Measurements from ENCODE around the gene CLDN22.

CLDN22 gene

DNA sequence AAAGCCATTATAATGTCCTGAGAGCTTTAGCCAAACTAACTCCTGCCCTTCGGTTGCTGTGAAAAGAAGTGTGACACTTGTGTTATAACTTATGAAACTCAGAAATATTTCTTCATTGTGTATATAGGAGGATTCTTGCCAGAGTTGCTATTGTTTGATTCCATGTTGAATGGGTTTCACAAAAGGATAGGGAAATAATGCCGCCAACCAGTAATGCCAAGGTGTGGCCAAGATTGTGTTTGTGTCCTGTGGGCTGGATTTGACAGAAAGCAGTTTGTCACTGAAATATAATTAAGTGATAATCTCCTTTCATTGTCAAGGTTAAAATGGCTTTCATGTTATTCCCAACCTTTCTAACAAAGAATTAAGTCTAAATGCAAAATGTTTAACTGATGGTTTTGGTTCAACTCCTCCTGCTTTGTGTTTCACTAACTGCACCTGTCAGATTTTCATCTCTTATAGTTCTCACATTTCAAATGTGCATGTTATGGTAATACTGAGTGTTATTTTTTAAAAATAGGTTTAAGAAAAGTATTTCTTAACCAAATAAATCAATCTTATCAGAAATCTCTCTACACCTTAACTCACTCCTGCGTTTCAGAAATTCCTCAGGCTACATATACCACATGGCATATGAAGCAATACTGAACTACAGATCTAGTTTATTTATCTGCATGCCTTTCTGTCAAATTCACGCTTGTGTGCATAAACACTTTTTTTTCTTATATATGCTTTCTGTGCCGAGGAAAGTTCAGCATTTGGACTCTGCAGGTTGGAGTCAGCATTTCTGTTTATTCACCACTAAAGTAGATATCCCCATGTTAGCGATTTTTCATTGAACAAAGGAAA is at the start of gene CLDN22:
TSS of gene CLDN22 (minus strand) at position 66 of the 849 bp plus-strand sequence. CDS start at position 8, 58 bp downstream.
- no peak within 1 kb of the TSS for H3K4me3 ChIP-seq (ENCODE audit: low read depth in 1 of 5, low read length in 5 of 5)
- H3K9me3 ChIP-seq (ENCODE audit: control insufficient read depth in 5 of 5, low read length in 5 of 5): no peaks in the 10 kb centered on the region
- H3K4me1 ChIP-seq (ENCODE audit: control insufficient read depth in 5 of 5, insufficient read depth in 5 of 5, low read length in 5 of 5): no peaks in the 10 kb centered on the region
- no peak within 1 kb of the TSS for H3K27ac ChIP-seq (ENCODE audit: low read depth, low read length)
- no peaks in the 10 kb centered on the region for H3K27me3 ChIP-seq (ENCODE audit: control insufficient read depth in 5 of 5, insufficient read depth in 4 of 5, low read length in 5 of 5)
- H3K36me3 ChIP-seq (ENCODE audit: control insufficient read depth in 5 of 5, insufficient read depth in 5 of 5, low read length in 5 of 5): peaks cover 1 to 20% (median 11%) of the 10 kb centered on the region in 5 donors
- H3K9ac ChIP-seq (ENCODE audit: low read length in 5 of 5): no peak within 1 kb of the TSS

DNA sequence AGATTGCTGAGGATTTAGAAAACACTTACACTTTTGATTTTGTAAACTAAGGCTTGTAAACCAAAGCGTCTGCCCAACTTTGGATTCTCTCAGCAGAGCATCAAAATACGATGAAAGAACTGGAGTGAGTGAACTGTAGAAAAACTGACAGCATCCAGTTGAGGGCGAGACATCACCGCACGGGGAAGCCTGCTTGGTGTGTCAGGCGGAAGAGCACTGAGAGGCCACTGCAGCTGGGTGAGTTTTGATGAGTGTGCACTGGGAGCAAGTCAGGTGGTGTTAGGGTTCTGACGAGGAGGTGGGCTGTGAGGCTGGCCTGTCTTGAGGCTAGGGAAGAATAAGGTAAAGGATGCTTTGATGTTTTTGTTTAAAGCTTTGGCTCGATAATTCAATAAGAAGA is 49.0 kb upstream of the CLDN22 start:
- Histone ChIP-seq H3K36me3 (ENCODE audit: control insufficient read depth in 5 of 5, insufficient read depth in 5 of 5, low read length in 5 of 5) (no peaks in the 10 kb centered on the region), H3K9me3 (ENCODE audit: control insufficient read depth in 5 of 5, low read length in 5 of 5) (peaks cover 0 to 11% (median 7%) of the 10 kb centered on the region in 5 donors), H3K4me1 (ENCODE audit: control insufficient read depth in 5 of 5, insufficient read depth in 5 of 5, low read length in 5 of 5) (no peaks in the 10 kb centered on the region), H3K27me3 (ENCODE audit: control insufficient read depth in 5 of 5, insufficient read depth in 4 of 5, low read length in 5 of 5) (peaks cover 0 to 3% (median 0%) of the 10 kb centered on the region in 5 donors), H3K4me3 (ENCODE audit: low read depth in 1 of 5, low read length in 5 of 5) (no peak overlapping the region), H3K9ac (ENCODE audit: low read length in 5 of 5) (no peak overlapping the region), H3K27ac (ENCODE audit: low read depth, low read length) (no peak overlapping the region)

DNA sequence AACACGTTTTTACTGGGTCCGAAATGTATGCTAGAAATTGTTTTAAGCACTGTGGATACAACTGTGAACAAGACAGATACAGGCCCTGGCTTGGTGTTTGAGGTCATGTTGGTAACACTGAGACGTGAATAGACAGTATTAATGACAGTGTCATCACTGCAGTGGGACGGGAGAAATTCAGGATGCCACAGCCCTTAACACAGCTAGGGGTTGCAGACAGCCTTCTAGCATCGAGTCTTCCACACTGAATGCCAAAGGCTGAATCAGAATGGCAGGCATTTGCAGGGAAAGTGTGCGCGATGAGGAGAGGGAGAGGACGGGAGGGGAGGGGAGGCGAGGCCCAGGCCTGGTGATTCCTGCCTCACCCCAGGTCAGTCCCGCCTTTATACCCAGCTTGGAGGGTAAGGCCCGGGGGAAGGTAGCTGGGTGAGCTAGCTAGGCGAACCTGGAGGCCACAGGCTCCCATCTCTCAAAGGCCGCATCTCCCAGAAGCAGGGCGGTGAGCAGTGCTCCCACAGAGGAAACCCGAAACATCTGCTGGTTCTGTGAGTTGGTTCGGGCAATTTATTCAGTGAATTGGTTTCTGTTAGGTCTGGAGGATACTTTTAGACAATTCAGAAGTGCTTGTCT is 46.2 kb upstream of the CLDN22 start:
- no peaks in the 10 kb centered on the region for H3K9me3 ChIP-seq (ENCODE audit: control insufficient read depth in 5 of 5, low read length in 5 of 5)
- H3K9ac ChIP-seq (ENCODE audit: low read length in 5 of 5): no peak overlapping the region
- no peak overlapping the region for H3K27ac ChIP-seq (ENCODE audit: low read depth, low read length)
- H3K4me1 ChIP-seq (ENCODE audit: control insufficient read depth in 5 of 5, insufficient read depth in 5 of 5, low read length in 5 of 5): no peaks in the 10 kb centered on the region
- no peak overlapping the region for H3K4me3 ChIP-seq (ENCODE audit: low read depth in 1 of 5, low read length in 5 of 5)
- peaks cover 0 to 5% (median 0%) of the 10 kb centered on the region in 5 donors for H3K27me3 ChIP-seq (ENCODE audit: control insufficient read depth in 5 of 5, insufficient read depth in 4 of 5, low read length in 5 of 5)
- H3K36me3 ChIP-seq (ENCODE audit: control insufficient read depth in 5 of 5, insufficient read depth in 5 of 5, low read length in 5 of 5): no peaks in the 10 kb centered on the region

DNA sequence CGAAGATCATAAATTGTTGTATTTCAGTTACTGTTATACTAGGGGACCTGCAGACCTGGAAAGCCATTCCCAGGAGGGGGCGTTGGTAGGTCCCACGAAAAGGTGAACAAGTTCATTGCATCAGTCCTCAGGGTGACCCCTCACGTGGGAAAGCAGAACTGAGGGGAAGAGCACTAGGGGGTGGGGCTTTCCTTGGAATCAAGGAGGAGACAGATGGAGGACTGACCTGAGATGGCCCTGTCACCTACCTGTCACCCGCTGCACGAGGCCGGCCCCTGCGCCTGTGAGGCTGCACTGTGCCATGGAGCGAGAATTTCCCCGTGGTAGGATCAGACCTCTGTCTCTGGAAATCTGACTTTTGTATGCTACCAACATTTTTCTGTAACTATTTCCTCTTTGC is 43.9 kb upstream of the CLDN22 start:
- Histone ChIP-seq H3K9me3 (ENCODE audit: control insufficient read depth in 5 of 5, low read length in 5 of 5) (no peaks in the 10 kb centered on the region), H3K36me3 (ENCODE audit: control insufficient read depth in 5 of 5, insufficient read depth in 5 of 5, low read length in 5 of 5) (no peaks in the 10 kb centered on the region), H3K4me3 (ENCODE audit: low read depth in 1 of 5, low read length in 5 of 5) (no peak overlapping the region), H3K9ac (ENCODE audit: low read length in 5 of 5) (no peak overlapping the region), H3K27me3 (ENCODE audit: control insufficient read depth in 5 of 5, insufficient read depth in 4 of 5, low read length in 5 of 5) (peaks cover 0 to 5% (median 0%) of the 10 kb centered on the region in 5 donors), H3K27ac (ENCODE audit: low read depth, low read length) (no peak overlapping the region), H3K4me1 (ENCODE audit: control insufficient read depth in 5 of 5, insufficient read depth in 5 of 5, low read length in 5 of 5) (no peaks in the 10 kb centered on the region)

DNA sequence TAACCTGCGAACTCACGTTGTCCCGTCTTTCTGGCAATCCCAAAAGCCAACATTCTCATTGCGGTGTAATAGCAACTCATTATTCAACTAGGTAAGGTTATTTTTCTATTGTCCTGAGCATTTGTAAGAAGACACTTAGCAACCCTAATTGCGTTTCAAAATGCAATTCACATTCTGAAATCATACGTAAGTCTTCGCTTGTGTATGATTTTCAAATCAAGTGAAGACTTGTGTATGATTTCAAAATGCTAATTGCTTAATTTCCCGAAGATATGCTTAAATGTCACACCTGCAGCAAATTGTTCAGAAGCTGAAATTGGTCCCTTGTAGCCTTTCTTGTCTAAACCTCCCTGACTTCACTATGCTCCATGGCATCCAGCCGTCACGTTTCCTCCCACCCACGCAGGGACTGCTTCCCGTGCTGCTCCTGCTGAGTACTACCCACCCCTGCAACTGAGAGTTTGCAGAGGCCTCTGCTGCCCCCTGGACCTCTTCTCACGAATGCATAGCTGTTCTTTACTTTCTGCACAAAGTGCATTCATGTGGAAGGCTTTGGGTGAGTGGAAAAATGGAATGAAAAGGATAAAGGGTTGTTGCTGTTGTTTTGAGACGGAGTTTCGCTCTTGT is 43.0 kb upstream of the CLDN22 start:
- no peak overlapping the region for H3K4me3 ChIP-seq (ENCODE audit: low read depth in 1 of 5, low read length in 5 of 5)
- H3K9ac ChIP-seq (ENCODE audit: low read length in 5 of 5): no peak overlapping the region
- no peaks in the 10 kb centered on the region for H3K4me1 ChIP-seq (ENCODE audit: control insufficient read depth in 5 of 5, insufficient read depth in 5 of 5, low read length in 5 of 5)
- no peaks in the 10 kb centered on the region for H3K9me3 ChIP-seq (ENCODE audit: control insufficient read depth in 5 of 5, low read length in 5 of 5)
- no peak overlapping the region for H3K27ac ChIP-seq (ENCODE audit: low read depth, low read length)
- peaks cover 0 to 5% (median 0%) of the 10 kb centered on the region in 5 donors for H3K27me3 ChIP-seq (ENCODE audit: control insufficient read depth in 5 of 5, insufficient read depth in 4 of 5, low read length in 5 of 5)
- H3K36me3 ChIP-seq (ENCODE audit: control insufficient read depth in 5 of 5, insufficient read depth in 5 of 5, low read length in 5 of 5): no peaks in the 10 kb centered on the region

DNA sequence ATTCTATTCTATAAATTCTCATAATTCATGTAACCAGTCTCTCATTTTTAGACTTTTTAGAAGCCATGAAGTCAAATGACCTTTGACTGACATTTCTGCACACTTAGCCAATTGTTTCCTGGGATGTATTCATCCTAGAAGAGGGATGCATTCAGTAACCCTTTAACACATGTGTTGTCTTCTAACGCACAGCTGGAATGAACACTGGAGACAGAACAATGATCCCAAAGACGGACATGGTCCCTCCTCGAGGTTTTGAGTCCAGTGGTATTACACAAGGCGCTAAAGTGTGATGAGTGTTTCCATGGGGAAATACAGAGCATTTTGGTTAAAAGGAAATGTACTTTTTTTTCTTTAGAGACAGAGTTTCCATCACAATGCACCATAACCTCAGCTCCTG is 42.0 kb upstream of the CLDN22 start:
- no peak overlapping the region for H3K27ac ChIP-seq (ENCODE audit: low read depth, low read length)
- no peak overlapping the region for H3K9ac ChIP-seq (ENCODE audit: low read length in 5 of 5)
- H3K4me3 ChIP-seq (ENCODE audit: low read depth in 1 of 5, low read length in 5 of 5): no peak overlapping the region
- H3K4me1 ChIP-seq (ENCODE audit: control insufficient read depth in 5 of 5, insufficient read depth in 5 of 5, low read length in 5 of 5): no peaks in the 10 kb centered on the region
- H3K36me3 ChIP-seq (ENCODE audit: control insufficient read depth in 5 of 5, insufficient read depth in 5 of 5, low read length in 5 of 5): no peaks in the 10 kb centered on the region
- H3K27me3 ChIP-seq (ENCODE audit: control insufficient read depth in 5 of 5, insufficient read depth in 4 of 5, low read length in 5 of 5): peaks cover 0 to 8% (median 1%) of the 10 kb centered on the region in 5 donors
- H3K9me3 ChIP-seq (ENCODE audit: control insufficient read depth in 5 of 5, low read length in 5 of 5): no peaks in the 10 kb centered on the region

DNA sequence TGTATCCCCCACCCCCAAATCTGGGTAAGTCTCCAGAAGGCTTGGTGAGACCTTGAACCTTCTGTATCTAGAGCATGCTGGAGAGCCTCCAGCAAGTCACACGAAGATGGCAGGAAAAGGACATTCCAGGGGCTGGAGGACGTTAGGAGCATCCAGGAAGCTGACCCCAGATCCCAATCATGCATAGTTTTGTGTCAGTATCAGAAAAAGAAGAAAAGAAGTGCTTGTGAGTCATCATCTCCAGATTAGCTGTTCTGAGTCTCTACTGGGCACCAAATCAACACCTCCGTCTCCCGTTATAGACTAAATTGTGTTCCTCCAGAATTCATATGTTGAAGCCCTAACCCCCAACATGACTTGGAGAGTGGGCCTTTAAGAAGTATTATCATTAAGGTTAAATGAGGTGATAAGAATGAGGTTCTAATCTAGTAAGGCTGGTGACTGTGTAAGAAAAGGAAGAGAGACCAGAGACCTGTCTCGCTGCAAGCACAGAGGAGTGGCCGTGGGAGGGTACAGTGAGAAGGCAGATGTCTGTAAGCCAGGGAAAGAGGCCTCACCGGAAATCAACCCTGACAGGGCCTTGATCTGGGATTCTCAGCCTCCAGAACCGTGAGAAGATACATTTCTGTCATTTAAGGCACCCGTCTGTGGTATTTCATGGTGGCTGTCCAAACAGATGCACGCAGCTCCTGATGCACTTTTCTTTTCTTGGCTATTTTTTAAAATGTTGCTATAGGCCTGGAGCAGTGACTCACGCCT is 40.3 kb upstream of the CLDN22 start:
- no peaks in the 10 kb centered on the region for H3K4me1 ChIP-seq (ENCODE audit: control insufficient read depth in 5 of 5, insufficient read depth in 5 of 5, low read length in 5 of 5)
- no peak overlapping the region for H3K4me3 ChIP-seq (ENCODE audit: low read depth in 1 of 5, low read length in 5 of 5)
- no peak overlapping the region for H3K27ac ChIP-seq (ENCODE audit: low read depth, low read length)
- H3K9ac ChIP-seq (ENCODE audit: low read length in 5 of 5): no peak overlapping the region
- peaks cover 0 to 8% (median 0%) of the 10 kb centered on the region in 5 donors for H3K27me3 ChIP-seq (ENCODE audit: control insufficient read depth in 5 of 5, insufficient read depth in 4 of 5, low read length in 5 of 5)
- no peaks in the 10 kb centered on the region for H3K36me3 ChIP-seq (ENCODE audit: control insufficient read depth in 5 of 5, insufficient read depth in 5 of 5, low read length in 5 of 5)
- no peaks in the 10 kb centered on the region for H3K9me3 ChIP-seq (ENCODE audit: control insufficient read depth in 5 of 5, low read length in 5 of 5)

DNA sequence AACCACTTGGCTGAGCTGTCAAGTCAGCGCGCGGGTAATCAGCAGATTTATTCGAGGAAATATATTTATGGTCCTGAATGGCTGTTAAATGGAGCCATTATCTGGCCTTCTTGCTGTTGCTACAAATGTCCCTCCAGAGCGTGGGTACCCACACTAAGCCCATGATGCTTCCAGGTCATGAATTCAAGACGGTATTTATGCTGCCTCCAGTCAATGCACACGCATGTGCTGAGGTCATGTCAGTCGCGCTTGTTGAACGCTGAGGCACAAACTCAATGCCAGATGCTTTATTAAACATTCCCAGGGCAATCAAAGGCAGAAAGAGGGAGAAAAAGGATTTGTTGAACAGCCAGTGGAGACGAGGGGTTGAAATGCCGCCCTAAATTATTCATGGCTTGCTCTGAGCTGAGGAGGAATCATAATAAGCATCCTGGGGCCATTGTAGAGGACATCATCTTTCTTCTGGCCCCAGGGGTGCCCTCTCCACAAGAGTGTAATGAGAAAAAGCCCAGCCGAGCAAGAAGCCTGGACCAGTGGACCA is 38.2 kb upstream of the CLDN22 start:
- Histone ChIP-seq H3K9me3 (ENCODE audit: control insufficient read depth in 5 of 5, low read length in 5 of 5) (no peaks in the 10 kb centered on the region), H3K36me3 (ENCODE audit: control insufficient read depth in 5 of 5, insufficient read depth in 5 of 5, low read length in 5 of 5) (no peaks in the 10 kb centered on the region), H3K9ac (ENCODE audit: low read length in 5 of 5) (no peak overlapping the region), H3K4me1 (ENCODE audit: control insufficient read depth in 5 of 5, insufficient read depth in 5 of 5, low read length in 5 of 5) (no peaks in the 10 kb centered on the region), H3K27ac (ENCODE audit: low read depth, low read length) (no peak overlapping the region), H3K27me3 (ENCODE audit: control insufficient read depth in 5 of 5, insufficient read depth in 4 of 5, low read length in 5 of 5) (peaks cover 0 to 3% (median 0%) of the 10 kb centered on the region in 5 donors), H3K4me3 (ENCODE audit: low read depth in 1 of 5, low read length in 5 of 5) (no peak overlapping the region)

DNA sequence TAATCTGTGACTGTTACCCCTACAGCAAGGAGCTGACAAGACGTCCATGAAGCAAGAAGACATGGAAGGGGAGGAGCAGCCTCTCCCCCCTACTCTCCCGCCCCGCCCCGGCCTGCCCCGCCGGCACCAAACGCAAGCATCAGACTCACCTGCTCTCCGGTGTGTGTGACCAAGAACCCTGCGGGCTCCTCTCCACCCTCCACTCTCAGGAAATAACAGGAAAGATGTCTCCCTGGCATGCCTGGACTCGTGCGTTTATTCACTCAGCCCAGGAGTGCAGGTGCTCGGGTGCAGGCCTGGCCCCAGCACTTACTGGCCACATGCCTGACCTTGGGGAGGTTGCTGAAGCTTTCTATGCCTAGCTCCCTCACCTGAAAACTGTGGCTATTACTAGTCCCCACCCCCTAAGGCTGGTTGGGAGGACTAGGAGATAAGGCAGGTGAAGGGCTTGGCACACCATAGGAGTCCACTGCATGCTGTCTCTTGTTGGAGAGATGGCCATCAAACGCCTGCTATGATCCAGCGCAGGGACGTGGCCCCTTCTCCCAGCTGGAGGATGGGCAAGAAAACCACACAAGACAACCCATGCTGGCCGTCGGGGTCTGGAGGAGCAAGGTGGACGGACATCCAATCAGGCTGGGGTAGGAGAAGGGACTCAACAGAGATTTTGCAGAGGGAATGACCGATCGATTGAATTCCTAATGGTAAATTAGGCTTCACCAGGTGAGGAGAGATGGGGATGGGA is 37.0 kb upstream of the CLDN22 start:
- Histone ChIP-seq H3K9me3 (ENCODE audit: control insufficient read depth in 5 of 5, low read length in 5 of 5) (no peaks in the 10 kb centered on the region), H3K9ac (ENCODE audit: low read length in 5 of 5) (no peak overlapping the region), H3K27ac (ENCODE audit: low read depth, low read length) (no peak overlapping the region), H3K36me3 (ENCODE audit: control insufficient read depth in 5 of 5, insufficient read depth in 5 of 5, low read length in 5 of 5) (no peaks in the 10 kb centered on the region), H3K4me1 (ENCODE audit: control insufficient read depth in 5 of 5, insufficient read depth in 5 of 5, low read length in 5 of 5) (no peaks in the 10 kb centered on the region), H3K4me3 (ENCODE audit: low read depth in 1 of 5, low read length in 5 of 5) (no peak overlapping the region), H3K27me3 (ENCODE audit: control insufficient read depth in 5 of 5, insufficient read depth in 4 of 5, low read length in 5 of 5) (peaks cover 0 to 3% (median 0%) of the 10 kb centered on the region in 5 donors)

Data from subcutaneous abdominal adipose tissue (tissue), 5 donors.